A549 (cell line): Measurements from ENCODE around the gene PPP2R5E. TPM values are rescaled to one million over a fixed set of nuclear protein-coding genes. Genes with fewer than 3 reads are reported as not detected.
A peak's percentile ranks its signal among the peaks of the same experiment; 100 is the strongest.

ENCODE experiments used
- ATAC-seq, 2 experiments: fragments of 200-7000 bp in 1 of 2; fragments of >200 bp in 1 of 2; cut with Nextera tagmentation in 1 of 2; cut with Tn5 transposase in 1 of 2; 3 replicates each; pipeline versions ENCODE4 v1.8.0 to v1.9.1; 2018 to 2020; ENCODE audit warnings: mild to moderate bottlenecking in 1 of 2, moderate library complexity in 1 of 2
- CTCF ChIA-PET: fragments of 300-600 bp; sonication (Branson Sonifier 250); formaldehyde crosslinking; extraction: SDS; loops from one replicate; lab custom pipeline; 2021; ENCODE audit warnings: antibody characterized with exemption, inconsistent platforms; lab: Yijun Ruan, JAX
- POLR2A ChIA-PET: fragments of 350-600 bp; formaldehyde crosslinking; extraction: SDS; loops from one replicate; lab custom pipeline; 2021; ENCODE audit warnings: antibody characterized with exemption, inconsistent platforms; lab: Yijun Ruan, JAX
- DNase-seq, 2 experiments: peaks; one replicate each; pipeline versions ENCODE4 v3.0.0 to v3.0.0-alpha.2; 2011 to 2016; ENCODE audit warnings: low read depth in 1 of 2, low spot score in 1 of 2
- FAIRE-seq: peaks from 2 replicates; lab custom pipeline; 2011; peaks lifted over from hg19 to GRCh38; lab: Jason Lieb, UNC
- H3K27ac ChIP-seq, 2 experiments: fragments of >200 bp; sonication (Bioruptor Twin); formaldehyde crosslinking; 3 replicates each; pipeline ENCODE4 v1.5.1; 2016 to 2017
- H3K4me1 ChIP-seq: fragments of >200 bp; sonication (Bioruptor Twin); formaldehyde crosslinking; 3 replicates; pipeline ENCODE4 v1.6.1; 2016
- H3K4me2 ChIP-seq: fragments of >200 bp; sonication (Bioruptor Twin); formaldehyde crosslinking; 3 replicates; pipeline ENCODE4 v1.6.1; 2016
- H3K4me3 ChIP-seq: fragments of >200 bp; sonication (Bioruptor Twin); formaldehyde crosslinking; 3 replicates; pipeline ENCODE4 v1.5.1; 2016
- H3K9me3 ChIP-seq: fragments of >200 bp; sonication (Bioruptor Twin); formaldehyde crosslinking; 3 replicates; pipeline ENCODE4 v1.6.1; 2016
- BHLHE40 ChIP-seq: IDR thresholded peaks from 2 replicates; pipeline ENCODE4 v1.6.1; 2012; ENCODE audit warnings: low read depth, low read length, inconsistent platforms
- CBX2 ChIP-seq: fragments of 200-600 bp; sonication (generic); IDR thresholded peaks from 2 replicates; pipeline ENCODE4 v1.6.1; 2016; ENCODE audit warnings: low read depth, mild to moderate bottlenecking, borderline replicate concordance
- GATA3 ChIP-seq: IDR thresholded peaks from 2 replicates; pipeline ENCODE4 v1.6.1; 2012; ENCODE audit warnings: borderline replicate concordance
- HDAC2 ChIP-seq: fragments of 200-600 bp; sonication (generic); IDR thresholded peaks from 2 replicates; pipeline ENCODE4 v1.6.1; 2016
- HEYL ChIP-seq: fragments of 250-450 bp; sonication (Bioruptor Pico); IDR thresholded peaks from 2 replicates; pipeline ENCODE4 v1.8.0; 2021; ENCODE audit warnings: mild to moderate bottlenecking, moderate library complexity
- NFE2L2 ChIP-seq: fragments of 150-350 bp; conservative IDR thresholded peaks from 2 replicates; pipeline ENCODE4 v1.6.1; 2014; ENCODE audit warnings: low read length
- NPAS2 ChIP-seq: fragments of 250-450 bp; sonication (Bioruptor Pico); IDR thresholded peaks from 2 replicates; pipeline ENCODE4 v1.8.0; 2022; ENCODE audit warnings: mild to moderate bottlenecking, moderate library complexity, borderline replicate concordance
- PBX3 ChIP-seq: IDR thresholded peaks from 2 replicates; pipeline ENCODE4 v1.6.1; 2012
- RAD21 ChIP-seq, 2 experiments: fragments of >200 bp in 1 of 2; sonication (Bioruptor Twin) in 1 of 2; formaldehyde crosslinking in 1 of 2; IDR thresholded peaks in 1 of 2; conservative IDR thresholded peaks in 1 of 2; 2 replicates in 1 of 2; 3 replicates in 1 of 2; pipeline ENCODE4 v1.6.1; 2012 to 2018; ENCODE audit warnings: inconsistent platforms in 1 of 2
- RCOR1 ChIP-seq: fragments of 150-350 bp; IDR thresholded peaks from 2 replicates; pipeline ENCODE4 v1.6.1; 2014; ENCODE audit warnings: antibody characterized with exemption, low read length, low read depth
- TFCP2L1 ChIP-seq: fragments of 250-450 bp; sonication (Bioruptor Pico); IDR thresholded peaks from 2 replicates; pipeline ENCODE4 v1.5.0; 2021; ENCODE audit warnings: mild to moderate bottlenecking
- ZFP36 ChIP-seq: fragments of 450-650 bp; IDR thresholded peaks from 2 replicates; pipeline ENCODE4 v1.6.1; 2014; ENCODE audit warnings: borderline replicate concordance; ENCODE audit not compliant: partially characterized antibody
- WGBS: methylation state at CpG from one replicate; pipeline ENCODE4 v1.1.6; 2017; ENCODE audit errors: missing lambda C conversion rate; 5-methylcytosine and 5-hydroxymethylcytosine counted together
- polyA plus RNA-seq, 4 experiments: library from polyadenylated mRNA; depleted of rRNA in 3 of 4; stranded (reverse); fragments of >200 nt; fragmentation: RNase III in 1 of 4; extraction: RNeasy Plus Mini Kit Qiagen cat#74134 plus additional on column Dnase treatment in 1 of 4; gene quantifications; 2 replicates in 3 of 4; 3 replicates in 1 of 4; pipeline ENCODE4 v1.2.3, GENCODE V29; 2011 to 2017
- TF ChIP-seq, protein P1 (sequence below): fragments of 250-450 bp; sonication (Bioruptor Pico); IDR thresholded peaks from 2 replicates; pipeline ENCODE4 v1.5.0; 2020; ENCODE audit warnings: low read depth, mild to moderate bottlenecking, moderate library complexity
- TF ChIP-seq, protein P2 (sequence below): IDR thresholded peaks from 2 replicates; pipeline ENCODE4 v1.6.1; 2012
- TF ChIP-seq, protein P3 (sequence below): IDR thresholded peaks from 2 replicates; pipeline ENCODE4 v1.6.1; 2012; ENCODE audit warnings: low read depth, borderline replicate concordance

The PPP2R5E gene
- polyA plus RNA-seq, 2 of the 4 experiments (the other 2 are of a cell fraction): 21.4 to 23.2 TPM

DNA sequence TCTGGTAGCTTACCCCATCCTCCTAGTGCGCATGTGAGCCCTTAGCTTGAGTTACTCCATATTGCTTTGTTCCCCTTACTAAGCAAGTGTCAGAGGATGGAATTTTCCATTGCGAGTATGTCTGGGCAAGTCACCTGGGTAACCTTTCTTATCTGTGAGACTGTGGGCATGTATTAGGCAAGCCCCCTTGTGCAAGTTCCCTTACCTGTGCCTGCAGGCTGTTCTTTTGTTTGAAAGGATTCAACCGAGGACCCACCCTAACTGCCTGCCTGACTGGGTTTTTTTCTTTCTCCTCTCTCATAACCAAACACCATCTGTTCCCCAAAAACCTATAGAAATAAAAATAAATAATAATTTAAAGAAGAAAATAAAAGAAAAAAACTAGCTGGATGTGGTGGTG lies 22.3 kb upstream of the PPP2R5E start:
- no peak for TF ChIP-seq CBX2
- no peak for TF ChIP-seq RCOR1
- no peak for TF ChIP-seq BHLHE40
- no peak for TF ChIP-seq PBX3
- TF ChIP-seq, protein P1, sequence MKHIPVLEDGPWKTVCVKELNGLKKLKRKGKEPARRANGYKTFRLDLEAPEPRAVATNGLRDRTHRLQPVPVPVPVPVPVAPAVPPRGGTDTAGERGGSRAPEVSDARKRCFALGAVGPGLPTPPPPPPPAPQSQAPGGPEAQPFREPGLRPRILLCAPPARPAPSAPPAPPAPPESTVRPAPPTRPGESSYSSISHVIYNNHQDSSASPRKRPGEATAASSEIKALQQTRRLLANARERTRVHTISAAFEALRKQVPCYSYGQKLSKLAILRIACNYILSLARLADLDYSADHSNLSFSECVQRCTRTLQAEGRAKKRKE (CRISPR knock-in tag): no peak
- TF ChIP-seq, protein P2, sequence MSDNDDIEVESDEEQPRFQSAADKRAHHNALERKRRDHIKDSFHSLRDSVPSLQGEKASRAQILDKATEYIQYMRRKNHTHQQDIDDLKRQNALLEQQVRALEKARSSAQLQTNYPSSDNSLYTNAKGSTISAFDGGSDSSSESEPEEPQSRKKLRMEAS: no peak
- TF ChIP-seq TFCP2L1 (CRISPR knock-in tag): no peak
- TF ChIP-seq ZFP36: peak; percentile 89
- no peak for TF ChIP-seq HEYL (CRISPR knock-in tag)
- DNase-seq: no peak
- H3K4me2 ChIP-seq: no peak overlapping the region
- ChIA-PET CTCF (interaction anchor here (1.1 kb wide), 1 partner anchor 176 kb away, joined by 3 read pairs; no protein-coding TSS in a partner anchor), POLR2A (interaction anchor here (1.0 kb wide), 1 partner anchor 22 kb away, joined by 3 read pairs; the partner anchor contains the start of gene PPP2R5E)
- H3K4me3 ChIP-seq: no peak overlapping the region
- no peak for FAIRE-seq
- no peak overlapping the region; a peak in 1 of 6 replicates for H3K27ac ChIP-seq
- no peak for ATAC-seq
- peaks cover 12% of the 10 kb centered on the region; the same call in 2 of the 3 replicates for H3K4me1 ChIP-seq
- 65% methylated on average over 3 of the region's 3 CpGs for WGBS
- no peaks in the 10 kb centered on the region for H3K9me3 ChIP-seq

DNA sequence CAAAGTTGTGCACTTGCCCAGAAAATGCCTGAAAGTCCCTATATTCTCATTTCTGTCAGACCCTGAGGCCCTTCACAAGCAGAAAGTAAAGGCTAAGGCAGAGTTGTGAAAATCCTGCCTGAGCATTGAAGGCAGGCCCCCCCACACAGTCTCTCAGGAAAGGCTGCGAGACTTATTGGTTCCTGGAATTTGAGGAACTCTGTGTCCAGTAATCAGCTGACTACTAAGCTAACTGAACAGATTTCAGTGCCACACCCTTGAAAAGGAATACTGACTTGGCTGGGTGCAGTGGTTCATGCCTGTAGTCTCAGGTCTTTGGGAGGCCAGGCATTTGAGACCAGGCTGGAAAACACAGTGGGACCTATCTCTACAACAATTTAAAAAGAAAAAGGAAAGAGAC lies 21.1 kb upstream of the PPP2R5E start:
- 33% methylated on average over 1 of the region's 1 CpG for WGBS
- peak in 1 of 2 experiments; percentile 46 for DNase-seq

GRCh38 chr14:63563370-63564026 lies 20.3 kb upstream of the PPP2R5E start:
- Histone ChIP-seq H3K27ac (peak overlapping the region in 1 of 2 experiments; percentile 38; a peak in 2 of 6 replicates), H3K4me2 (peak overlapping the region; percentile 23; the same call in 2 of the 3 replicates), H3K4me1 (peaks cover 12% of the 10 kb centered on the region; the same call in 2 of the 3 replicates), H3K9me3 (no peaks in the 10 kb centered on the region), H3K4me3 (no peak overlapping the region)
- ChIA-PET POLR2A (interaction anchor here (1.0 to 1.7 kb wide), 2 partner anchors 20 to 78 kb away, joined by 3 to 6 read pairs; partner anchors contain the start of genes PPP2R5E and WDR89), CTCF (interaction anchor here (0.8 to 1.0 kb wide), 2 partner anchors 12 to 216 kb away, joined by 3 read pairs; no protein-coding TSS in a partner anchor)
- DNase-seq (peak in 1 of 2 experiments; percentile 40), FAIRE-seq (no peak), ATAC-seq (peak; percentile 70 to 78; a peak in 5 of 6 replicates)
- 55% methylated on average over 7 of the region's 7 CpGs for WGBS
- TF ChIP-seq, protein P3, sequence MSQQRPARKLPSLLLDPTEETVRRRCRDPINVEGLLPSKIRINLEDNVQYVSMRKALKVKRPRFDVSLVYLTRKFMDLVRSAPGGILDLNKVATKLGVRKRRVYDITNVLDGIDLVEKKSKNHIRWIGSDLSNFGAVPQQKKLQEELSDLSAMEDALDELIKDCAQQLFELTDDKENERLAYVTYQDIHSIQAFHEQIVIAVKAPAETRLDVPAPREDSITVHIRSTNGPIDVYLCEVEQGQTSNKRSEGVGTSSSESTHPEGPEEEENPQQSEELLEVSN: no peak
- no peak for TF ChIP-seq RAD21 (conservative IDR thresholded peaks at IDR 0.05 in 1 of 2, IDR thresholded peaks at IDR 0.05 in 1 of 2)
- TF ChIP-seq, protein P1 (CRISPR knock-in tag): no peak
- peak; percentile 49; the same call in 1 of the 2 replicates for TF ChIP-seq GATA3
- TF ChIP-seq NPAS2 (CRISPR knock-in tag): no peak
- TF ChIP-seq ZFP36: no peak

More for the DNA sequence above, 21.1 kb upstream of the PPP2R5E start:
- ATAC-seq (peak; percentile 50 to 61; a peak in 4 of 6 replicates), FAIRE-seq (no peak)
- POLR2A ChIA-PET: interaction anchor here (1.7 kb wide), 1 partner anchor 77 kb away, joined by 6 read pairs; the partner anchor contains the start of gene WDR89
- peak overlapping the region; percentile 23; the same call in 1 of the 3 replicates for H3K4me2 ChIP-seq
- TF ChIP-seq HDAC2: no peak
- TF ChIP-seq, protein P1 (CRISPR knock-in tag): no peak
- TF ChIP-seq NFE2L2: no peak
- TF ChIP-seq, all 56 proteins: peak for 0
- peaks cover 12% of the 10 kb centered on the region; the same call in 2 of the 3 replicates for H3K4me1 ChIP-seq
- H3K27ac ChIP-seq: peak overlapping the region; percentile 38 to 51; a peak in 2 of 6 replicates
- no peaks in the 10 kb centered on the region for H3K9me3 ChIP-seq
- CTCF ChIA-PET: interaction anchor here (0.8 kb wide), 1 partner anchor 11 kb away, joined by 3 read pairs; no protein-coding TSS in a partner anchor
- no peak overlapping the region for H3K4me3 ChIP-seq
